MCF 10A (cell line): ENCODE data around the gene MFAP4. TPM values are rescaled to one million over a fixed set of nuclear protein-coding genes. Genes with fewer than 3 reads are reported as not detected.
A peak's percentile ranks its signal among the peaks of the same experiment; 100 is the strongest.

ENCODE experiments used
- Bru-seq: library from RNA; stranded (reverse); fragments of 400-500 nt; gene quantifications from one replicate; lab custom pipeline; 2021; lab: Mats Ljungman, UMichigan
- BruChase-seq, 2 experiments: library from RNA; stranded (reverse); fragments of 400-500 nt; gene quantifications; one replicate each; lab custom pipeline; 2021; lab: Mats Ljungman, UMichigan
- BruUV-seq: library from RNA; stranded (reverse); fragments of 400-500 nt; replicated peaks from 2 replicates; lab custom pipeline; 2021; lab: Mats Ljungman, UMichigan
- CTCF ChIA-PET: fragments of 300-600 bp; sonication (Branson Sonifier 250); formaldehyde crosslinking; extraction: SDS; loops from one replicate; lab custom pipeline; 2021; ENCODE audit warnings: antibody characterized with exemption, inconsistent platforms; lab: Yijun Ruan, JAX
- POLR2A ChIA-PET: fragments of 300-600, 350-650 bp; sonication (Branson Sonifier 250); formaldehyde crosslinking; extraction: SDS; loops from one replicate; lab custom pipeline; 2020; ENCODE audit warnings: antibody characterized with exemption, inconsistent platforms; lab: Yijun Ruan, JAX
- DNase-seq: peaks from one replicate; pipeline ENCODE4 v3.0.0-alpha.2; 2018; ENCODE audit not compliant: unreplicated experiment
- H3K27ac Mint-ChIP-seq: one replicate; pipeline ENCODE4 v1.8.0; 2022; ENCODE audit warnings: mild to moderate bottlenecking, low read depth, mixed read lengths; ENCODE audit not compliant: unreplicated experiment
- H3K27me3 Mint-ChIP-seq: one replicate; pipeline ENCODE4 v1.8.0; 2022; ENCODE audit warnings: mixed read lengths; ENCODE audit not compliant: insufficient read depth, unreplicated experiment
- H3K36me3 Mint-ChIP-seq: one replicate; pipeline ENCODE4 v1.8.0; 2022; ENCODE audit warnings: mild to moderate bottlenecking, moderate library complexity, mixed read lengths; ENCODE audit not compliant: insufficient read depth, unreplicated experiment
- H3K4me1 Mint-ChIP-seq: one replicate; pipeline ENCODE4 v1.8.0; 2022; ENCODE audit warnings: mixed read lengths; ENCODE audit not compliant: insufficient read depth, unreplicated experiment
- H3K4me3 Mint-ChIP-seq: one replicate; pipeline ENCODE4 v1.8.0; 2022; ENCODE audit warnings: mild to moderate bottlenecking, moderate library complexity, mixed read lengths; ENCODE audit not compliant: unreplicated experiment
- H3K9me3 Mint-ChIP-seq: one replicate; pipeline ENCODE4 v1.8.0; 2022; ENCODE audit warnings: mixed read lengths; ENCODE audit not compliant: unreplicated experiment
- CTCF ChIP-seq: fragments of 200-600 bp; IDR thresholded peaks from one replicate; pipeline ENCODE4 v1.8.0; 2022; ENCODE audit warnings: antibody characterized with exemption, mild to moderate bottlenecking; ENCODE audit not compliant: unreplicated experiment
- intact Hi-C: fragments of 100-400 bp; cut with micrococcal nuclease; formaldehyde crosslinking; loops from 2 replicates; pipeline ENCODE4 v1.14.1; 2022
- long read RNA-seq: library from polyadenylated mRNA; stranded (forward); transcript quantifications from one replicate; pipeline ENCODE4 v2.0.0, GENCODE V29; 2022
- total RNA-seq: library from RNA; stranded (reverse); gene quantifications from 2 replicates; pipeline ENCODE4 v1.2.3, GENCODE V29; 2022

The MFAP4 gene
- not detected in 2 replicates for total RNA-seq
- not detected for Bru-seq, nascent RNA
- not detected for BruChase-seq, experiment 1, labeled RNA remaining after a 6-hour chase
- BruChase-seq, experiment 2, labeled RNA remaining after a 2-hour chase: not detected
- long read RNA-seq: 0 reads

- CTCF ChIA-PET: interaction anchor here (0.6 to 2.8 kb wide), 3 partner anchors 10 to 778 kb away, joined by 3 to 6 read pairs (median 4); no protein-coding TSS in a partner anchor
- intact Hi-C loops: no loop called here
- Mint-ChIP-seq H3K4me1 (peaks cover 26% of the 10 kb centered on the region), H3K36me3 (peaks cover 15% of the 10 kb centered on the region), H3K9me3 (no peaks in the 10 kb centered on the region), H3K27me3 (no peaks in the 10 kb centered on the region), H3K27ac (peak within 1 kb of the TSS; percentile 46), H3K4me3 (no peak within 1 kb of the TSS)
- no peak for TF ChIP-seq CTCF
- POLR2A ChIA-PET: interaction anchor here (1.2 kb wide), 1 partner anchor 9 kb away, joined by 16 read pairs; the partner anchor contains the start of gene MAPK7
- DNase-seq: no peak
- BruUV-seq: no TSS peak
These were observed at the start of gene MFAP4 for GRCh38 chr17:19386974-19387920. TSS of gene MFAP4 (minus strand) at chr17:19387190. CDS start at chr17:19387155, 35 bp downstream.

- TF ChIP-seq CTCF: no peak
- no TSS peak for BruUV-seq
- Mint-ChIP-seq H3K4me1 (no peaks in the 10 kb centered on the region), H3K4me3 (no peak overlapping the region), H3K36me3 (no peaks in the 10 kb centered on the region), H3K27ac (no peak overlapping the region), H3K9me3 (no peaks in the 10 kb centered on the region), H3K27me3 (no peaks in the 10 kb centered on the region)
- DNase-seq: no peak
- CTCF ChIA-PET: interaction anchor here (1.1 to 2.4 kb wide), 2 partner anchors 56 to 71 kb away, joined by 6 to 10 read pairs; partner anchors contain the start of genes B9D1 and MAPK7
- intact Hi-C loops: no loop called here
- POLR2A ChIA-PET: interaction anchor here (1.0 kb wide), 1 partner anchor 9 kb away, joined by 5 read pairs; no protein-coding TSS in a partner anchor
These were observed 46.8 kb upstream of the MFAP4 start for GRCh38 chr17:19433727-19434340.

GRCh38 chr17:19433255-19433654 lies 46.3 kb upstream of the MFAP4 start:
- Mint-ChIP-seq H3K27me3 (no peaks in the 10 kb centered on the region), H3K9me3 (no peaks in the 10 kb centered on the region), H3K4me3 (no peak overlapping the region), H3K27ac (no peak overlapping the region), H3K36me3 (no peaks in the 10 kb centered on the region), H3K4me1 (no peaks in the 10 kb centered on the region)
- no peak for DNase-seq
- POLR2A ChIA-PET: interaction anchor here (1.0 kb wide), 1 partner anchor 9 kb away, joined by 5 read pairs; no protein-coding TSS in a partner anchor
- TF ChIP-seq CTCF: no peak
- CTCF ChIA-PET: interaction anchor here (0.8 to 2.4 kb wide), 3 partner anchors 14 to 165 kb away, joined by 3 to 10 read pairs (median 4); partner anchors contain the start of gene B9D1
- BruUV-seq: no TSS peak
- intact Hi-C loops: no loop called here
